Heart right ventricle (tissue), 16 donors: ENCODE measurements around the gene SYNJ2. TPM values are rescaled to one million over a fixed set of nuclear protein-coding genes. Genes with fewer than 3 reads are reported as not detected.

Experiments used
- ATAC-seq, 8 donors: fragments of 200-7000 bp; cut with Tn5 transposase; one replicate each; pipeline ENCODE4 v1.9.1; 2020; ENCODE audit warnings: mild to moderate bottlenecking in 8 of 8, moderate library complexity in 8 of 8, moderate number of reproducible peaks in 1 of 8
- DNase-seq, 2 donors: peaks; one replicate each; pipeline ENCODE4 v3.0.0-alpha.2; 2020
- H3K27ac ChIP-seq, 10 donors: fragments of 200-600 bp; sonication (generic) in 2 of 10; one replicate each; pipeline versions ENCODE4 v1.5.0 to v1.8.0; 2020 to 2022; ENCODE audit warnings: mild to moderate bottlenecking in 3 of 10
- H3K27me3 ChIP-seq, 7 donors: fragments of 200-600 bp; one replicate each; pipeline ENCODE4 v1.8.0; 2021 to 2022; ENCODE audit warnings: mild to moderate bottlenecking in 2 of 7
- H3K36me3 ChIP-seq, 9 donors: fragments of 200-600 bp; sonication (generic) in 1 of 9; one replicate each; pipeline versions ENCODE4 v1.5.0 to v1.8.0; 2020 to 2022; ENCODE audit warnings: mild to moderate bottlenecking in 2 of 9
- H3K4me1 ChIP-seq, 9 donors: fragments of 200-600 bp; sonication (generic) in 1 of 9; one replicate each; pipeline versions ENCODE4 v1.5.0 to v1.8.0; 2020 to 2022; ENCODE audit warnings: mild to moderate bottlenecking in 4 of 9
- H3K4me3 ChIP-seq, 10 donors: fragments of 200-600 bp; sonication (generic) in 2 of 10; one replicate each; pipeline versions ENCODE4 v1.5.0 to v1.8.0; 2020 to 2022; ENCODE audit warnings: mild to moderate bottlenecking in 7 of 10, moderate library complexity in 2 of 10
- H3K9me3 ChIP-seq, 11 donors: fragments of 200-600 bp in 10 of 11; sonication (generic) in 2 of 11; one replicate each; pipeline versions ENCODE4 v1.5.0 to v1.8.0; 2013 to 2022; ENCODE audit warnings: mild to moderate bottlenecking in 2 of 11, control low read depth in 1 of 11, moderate library complexity in 1 of 11
- WGBS, 2 donors: extraction: QIAGEN DNeasy Blood & Tissue Kit; methylation state at CpG; one replicate each; pipeline ENCODE4 v1.1.7; 2013; ENCODE audit warnings: inconsistent platforms in 1 of 2; 5-methylcytosine and 5-hydroxymethylcytosine counted together
- intact Hi-C, 10 donors: fragments of 100-400 bp; cut with DNase I; formaldehyde crosslinking; loops; one replicate each; pipeline versions ENCODE4 v1.11.1 to v1.14.2; 2022
- polyA plus RNA-seq, 2 donors: library from polyadenylated mRNA; stranded (reverse); fragments of 200-250 nt; gene quantifications; one replicate each; pipeline ENCODE4 v1.2.3, GENCODE V29; 2013
- total RNA-seq, 10 donors: library from RNA; stranded (reverse); fragmentation: NEBNext Ultra II Directional in 3 of 10; extraction: Animal tissue kit (Norgen Biotek cat#: 25700) in 3 of 10; gene quantifications; one replicate each; pipeline versions ENCODE4 v1.2.1 to v1.2.4, GENCODE V29; 2021 to 2023
- TF ChIP-seq, protein P1 (sequence below), 9 donors: fragments of 200-600 bp; sonication (generic) in 2 of 9; IDR thresholded peaks; one replicate each; pipeline versions ENCODE4 v1.5.0 to v1.8.0; 2021 to 2022; ENCODE audit warnings: antibody characterized with exemption in 9 of 9, mild to moderate bottlenecking in 5 of 9, moderate library complexity in 1 of 9
- donor health status: Arrhythmogenic right ventricular cardiomyopathy.
- donor health status: ischemic (EF 13 %, LVEDD 7.1; RV severe dilation, severe dysfunction).
- donor health status: healthy with polysubstance abuse.
- donor health status: DM: no; HTN: yes; CAD: no.
- donor health status: DM: no; HTN: no; CAD: no.
- donor health status: ischemic (EF 25% LVEDD 6.9; RV normal size, moderate dysfunction).
- donor health status: ischemic (EF 25% LVEDD 5.7; RV mildly dilated, moderate dysfunction).
- donor health status: healthy.
- donor health status: DM: yes; HTN: yes; CAD: no.
- donor health status: Ischemic cardiomyopathy.
- donor health status: ischemic (EF 35%, LVEDD 5.7; RV mildly dilated, moderate dysfunction).
- donor health status: nonischemic (EF 11% LVEDD 7.7; RV severe dilation, severe dysfunction).
- donor health status: DM: yes; HTN: yes; CAD: no.
- donor health status: PGD.
- donor health status: ischemic (EF 29% LVEDD 5.4; RV normal size, mild dysfunction).
- donor health status: nonischemic (EF 23%, LVEDD 6.1; RV moderate dilation, normal function).

Gene SYNJ2
- total and polyA plus RNA-seq, 12 donors, result 14.0 to 27.8 (median 19.0) TPM

GRCh38 chr6:158048589-158048988 lies 66.9 kb downstream of the SYNJ2 start:
- H3K4me3 ChIP-seq, result no peak overlapping the region
- peak overlapping the region in 1 of 10 donors; percentile 15 for H3K27ac ChIP-seq
- H3K4me1 ChIP-seq, result peaks cover 4 to 39% (median 15%) of the 10 kb centered on the region in 9 donors
- TF ChIP-seq, protein P1, sequence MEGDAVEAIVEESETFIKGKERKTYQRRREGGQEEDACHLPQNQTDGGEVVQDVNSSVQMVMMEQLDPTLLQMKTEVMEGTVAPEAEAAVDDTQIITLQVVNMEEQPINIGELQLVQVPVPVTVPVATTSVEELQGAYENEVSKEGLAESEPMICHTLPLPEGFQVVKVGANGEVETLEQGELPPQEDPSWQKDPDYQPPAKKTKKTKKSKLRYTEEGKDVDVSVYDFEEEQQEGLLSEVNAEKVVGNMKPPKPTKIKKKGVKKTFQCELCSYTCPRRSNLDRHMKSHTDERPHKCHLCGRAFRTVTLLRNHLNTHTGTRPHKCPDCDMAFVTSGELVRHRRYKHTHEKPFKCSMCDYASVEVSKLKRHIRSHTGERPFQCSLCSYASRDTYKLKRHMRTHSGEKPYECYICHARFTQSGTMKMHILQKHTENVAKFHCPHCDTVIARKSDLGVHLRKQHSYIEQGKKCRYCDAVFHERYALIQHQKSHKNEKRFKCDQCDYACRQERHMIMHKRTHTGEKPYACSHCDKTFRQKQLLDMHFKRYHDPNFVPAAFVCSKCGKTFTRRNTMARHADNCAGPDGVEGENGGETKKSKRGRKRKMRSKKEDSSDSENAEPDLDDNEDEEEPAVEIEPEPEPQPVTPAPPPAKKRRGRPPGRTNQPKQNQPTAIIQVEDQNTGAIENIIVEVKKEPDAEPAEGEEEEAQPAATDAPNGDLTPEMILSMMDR (IDR thresholded peaks at IDR 0.05), result no peak
- intact Hi-C loops, result no loop called here
- H3K27me3 ChIP-seq, result no peaks in the 10 kb centered on the region
- no peaks in the 10 kb centered on the region for H3K9me3 ChIP-seq
- peaks cover 0 to 41% (median 0%) of the 10 kb centered on the region in 9 donors for H3K36me3 ChIP-seq
- DNase-seq, result no peak
- no peak for ATAC-seq
- 95% methylated on average over 7 of the region's 7 CpGs for WGBS, 2 donors

- 86 to 88% methylated on average over 17 of the region's 17 CpGs for WGBS, 2 donors
- H3K36me3 ChIP-seq, result peaks cover 0 to 33% (median 0%) of the 10 kb centered on the region in 9 donors
- TF ChIP-seq, protein P1 (IDR thresholded peaks at IDR 0.05), result no peak
- intact Hi-C loops, result no loop called here
- H3K27me3 ChIP-seq, result no peaks in the 10 kb centered on the region
- ATAC-seq (peak in 1 of 8 donors; percentile 6), DNase-seq (no peak)
- H3K4me3 ChIP-seq, result no peak overlapping the region
- H3K9me3 ChIP-seq, result no peaks in the 10 kb centered on the region
- H3K4me1 ChIP-seq, result peaks cover 4 to 34% (median 10%) of the 10 kb centered on the region in 9 donors
- peak overlapping the region in 1 of 10 donors; percentile 15 for H3K27ac ChIP-seq
Observed at GRCh38 chr6:158049055-158050028, 67.7 kb downstream of the SYNJ2 start.

DNA sequence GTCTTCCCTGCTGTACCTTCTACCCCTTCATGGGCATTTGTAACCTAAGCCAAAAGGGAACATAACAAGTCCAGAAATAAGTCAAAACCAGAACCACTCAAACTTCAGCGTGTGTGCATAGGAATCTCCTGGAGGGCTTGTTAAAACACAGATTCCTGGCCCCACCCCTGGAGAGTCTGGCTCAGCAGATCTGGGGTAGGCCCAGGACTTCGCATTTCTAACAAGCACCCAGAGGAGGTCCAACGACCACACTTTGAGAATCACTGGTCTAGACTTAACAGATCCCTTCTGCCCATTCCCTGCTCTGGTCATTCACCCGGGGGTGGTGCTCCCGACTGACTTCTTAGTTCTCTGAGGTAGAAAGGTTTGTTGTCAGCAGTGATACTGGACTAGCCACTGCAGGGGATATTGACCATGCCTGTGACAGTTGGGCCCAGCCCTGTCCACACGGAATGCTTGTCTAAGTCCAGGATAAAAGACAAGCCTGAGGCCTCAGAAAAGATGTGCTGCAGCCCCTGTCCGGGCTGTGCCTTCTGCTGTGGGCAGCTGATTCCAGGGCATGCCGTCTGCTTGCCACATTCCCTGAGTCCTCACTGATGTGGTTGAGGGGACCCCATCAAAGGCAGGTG lies 68.6 kb downstream of the SYNJ2 start:
- Histone ChIP-seq H3K27me3 (no peaks in the 10 kb centered on the region), H3K36me3 (peaks cover 0 to 38% (median 0%) of the 10 kb centered on the region in 9 donors), H3K4me3 (no peak overlapping the region), H3K27ac (peak overlapping the region in 1 of 10 donors; percentile 51), H3K9me3 (no peaks in the 10 kb centered on the region), H3K4me1 (peaks cover 4 to 33% (median 7%) of the 10 kb centered on the region in 9 donors)
- TF ChIP-seq, protein P1 (IDR thresholded peaks at IDR 0.05), result no peak
- intact Hi-C loops, result no loop called here
- ATAC-seq, result no peak
- WGBS, 2 donors, result 90% methylated on average over 8 of the region's 8 CpGs
- DNase-seq, result no peak

DNA sequence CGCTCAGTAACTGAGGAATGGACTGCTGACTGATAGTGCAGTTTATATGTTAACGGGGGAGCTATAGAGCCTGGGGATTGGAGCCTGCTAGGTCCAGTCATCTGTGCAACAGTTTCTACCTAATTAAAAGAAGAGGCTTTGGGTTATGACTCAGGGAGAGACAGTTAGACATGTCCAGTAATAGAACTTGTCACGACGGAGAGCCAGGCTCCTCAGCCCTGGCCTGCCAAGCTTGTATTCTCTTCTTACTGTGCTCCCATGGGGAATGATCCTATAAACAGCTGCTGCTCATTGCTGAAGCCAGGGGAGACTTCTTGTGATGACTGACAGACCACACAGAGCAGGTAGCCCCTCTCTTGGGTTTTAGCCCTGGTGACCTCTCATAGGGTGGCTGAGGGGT lies 69.3 kb downstream of the SYNJ2 start:
- DNase-seq (no peak), ATAC-seq (peak in 2 of 8 donors; percentile 9 to 26)
- H3K27ac ChIP-seq, result peak overlapping the region in 1 of 10 donors; percentile 51
- no peaks in the 10 kb centered on the region for H3K27me3 ChIP-seq
- peaks cover 3 to 26% (median 7%) of the 10 kb centered on the region in 9 donors for H3K4me1 ChIP-seq
- H3K36me3 ChIP-seq, result peaks cover 0 to 45% (median 0%) of the 10 kb centered on the region in 9 donors
- TF ChIP-seq, protein P1 (IDR thresholded peaks at IDR 0.05), result no peak
- WGBS, 2 donors, result 74 to 80% methylated on average over 4 of the region's 4 CpGs
- H3K9me3 ChIP-seq, result no peaks in the 10 kb centered on the region
- no peak overlapping the region for H3K4me3 ChIP-seq
- intact Hi-C loops, result no loop called here
